Measurements from ENCODE around the gene SPATA31C1.
"Not testable (repeated sequence)": the region's sequence is repeated elsewhere in the genome, so short reads cannot be mapped to it uniquely, and the experiment has no call there.

SPATA31C1 gene

DNA sequence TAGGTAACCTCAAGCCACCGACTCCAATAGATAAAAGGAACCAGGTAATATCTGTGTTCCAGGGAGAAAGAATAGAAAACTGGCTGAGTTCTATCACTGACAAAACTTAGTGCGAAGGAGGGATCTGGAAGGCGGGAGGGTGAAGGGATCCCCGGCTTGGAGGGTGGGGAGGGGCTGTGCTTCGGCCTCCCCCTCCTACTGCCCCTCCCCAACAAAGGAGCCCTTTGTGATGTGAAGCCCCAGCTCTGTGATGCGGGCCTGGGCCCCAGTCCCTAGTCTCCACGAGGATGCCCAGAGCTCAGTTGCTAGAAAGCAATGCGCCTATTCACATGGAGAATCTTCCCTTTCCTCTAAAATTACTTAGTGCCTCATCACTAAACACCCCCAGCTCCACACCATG is at the start of gene SPATA31C1:
TSS of gene SPATA31C1 (plus strand) at position 301 of the 400 bp plus-strand sequence.
- DNase-seq (ENCODE audit: low read depth, low spot score), result not testable (repeated sequence)

DNA sequence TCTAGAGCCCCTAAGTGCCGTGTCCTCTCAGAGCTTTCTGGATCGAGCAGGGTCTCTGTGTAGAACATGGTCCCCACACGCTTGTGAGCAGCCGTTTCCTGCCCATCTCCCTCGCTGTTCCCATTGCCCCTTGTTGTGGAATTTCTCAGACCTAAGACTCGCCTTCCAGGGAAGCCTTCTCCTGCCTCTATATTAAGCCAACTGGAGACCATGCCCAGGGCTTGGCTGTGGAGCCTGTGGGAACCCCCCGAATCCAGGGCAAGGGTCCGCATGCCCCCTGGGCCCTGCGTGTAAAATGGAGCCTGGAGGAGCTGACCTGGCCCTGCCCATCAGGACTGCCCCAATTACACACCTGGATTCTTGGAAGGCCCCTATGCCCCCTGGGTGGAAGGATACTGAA is 49.6 kb upstream of the SPATA31C1 start:
- DNase-seq (ENCODE audit: low read depth, low spot score), result no peak

DNA sequence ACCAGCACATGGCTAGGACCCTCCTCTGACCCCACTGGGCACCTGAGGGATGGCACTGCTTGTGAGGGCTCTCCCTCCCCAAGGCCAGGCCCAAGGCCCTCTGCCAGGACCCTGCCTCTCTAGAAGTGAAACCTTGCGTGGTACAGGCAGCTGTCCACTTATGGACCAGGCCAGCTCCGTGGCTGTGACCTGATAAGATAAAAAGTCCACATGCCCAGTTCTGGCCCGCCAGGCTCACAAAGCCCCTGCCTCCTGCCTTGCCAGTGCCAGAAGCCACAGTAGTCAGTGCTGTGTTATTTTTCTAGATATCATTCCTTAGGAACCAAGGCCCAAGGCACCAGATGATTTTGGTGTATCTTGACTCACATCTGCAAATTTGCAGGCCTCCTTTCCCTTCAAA is 49.1 kb upstream of the SPATA31C1 start:
- DNase-seq (ENCODE audit: low read depth, low spot score), result no peak

DNA sequence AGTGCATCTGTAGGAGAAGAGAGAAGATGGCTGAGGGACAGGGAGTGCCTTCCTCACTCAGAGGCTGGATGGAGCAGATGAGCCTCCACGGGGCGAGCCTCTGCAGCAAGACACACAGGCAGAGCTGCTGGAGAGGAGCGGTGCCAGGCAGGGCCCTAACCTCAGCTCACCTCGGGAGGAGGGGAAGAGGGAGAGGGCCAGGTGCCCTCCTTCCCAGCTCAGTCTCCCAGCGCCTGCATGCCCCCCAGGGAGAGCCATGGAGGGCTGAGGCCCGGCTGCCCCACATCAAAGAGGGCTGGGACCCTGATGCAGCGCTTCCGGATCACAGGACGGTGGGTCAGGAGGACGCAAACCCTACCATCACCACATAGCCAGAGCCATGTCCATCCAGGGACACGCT is 48.7 kb upstream of the SPATA31C1 start:
- no peak for DNase-seq (ENCODE audit: low read depth, low spot score)

DNA sequence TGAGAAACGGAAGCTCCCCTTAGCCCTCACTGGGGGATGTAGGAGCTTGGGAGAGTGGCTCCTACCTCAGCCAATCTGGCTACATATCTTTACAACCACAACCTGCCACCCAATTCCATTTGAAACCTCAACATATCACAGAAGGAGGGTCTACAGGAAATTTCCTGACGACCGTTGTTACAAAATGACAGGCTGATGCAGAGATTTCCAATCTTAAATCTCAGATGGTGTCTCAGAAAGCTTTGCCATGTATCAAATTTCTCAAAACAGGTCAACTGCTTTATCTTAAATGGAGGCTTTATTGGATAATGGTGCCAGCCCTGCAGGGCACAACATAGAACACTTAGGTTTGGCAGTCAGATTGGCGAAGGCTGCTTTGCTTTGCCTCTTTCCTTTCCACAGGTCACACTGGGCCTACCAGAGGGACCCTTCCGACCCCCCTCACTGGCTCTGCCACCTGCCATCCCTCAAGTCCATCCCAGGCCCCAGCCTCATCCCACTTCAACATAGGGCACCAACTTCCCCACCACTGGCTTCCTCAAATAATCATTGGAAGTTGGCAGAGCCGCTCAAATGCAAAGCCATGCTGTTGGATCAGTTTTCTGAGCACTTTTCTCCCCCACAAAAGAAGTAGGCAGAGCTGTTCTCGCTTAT is 46.2 kb upstream of the SPATA31C1 start:
- DNase-seq (ENCODE audit: low read depth, low spot score), result no peak

DNA sequence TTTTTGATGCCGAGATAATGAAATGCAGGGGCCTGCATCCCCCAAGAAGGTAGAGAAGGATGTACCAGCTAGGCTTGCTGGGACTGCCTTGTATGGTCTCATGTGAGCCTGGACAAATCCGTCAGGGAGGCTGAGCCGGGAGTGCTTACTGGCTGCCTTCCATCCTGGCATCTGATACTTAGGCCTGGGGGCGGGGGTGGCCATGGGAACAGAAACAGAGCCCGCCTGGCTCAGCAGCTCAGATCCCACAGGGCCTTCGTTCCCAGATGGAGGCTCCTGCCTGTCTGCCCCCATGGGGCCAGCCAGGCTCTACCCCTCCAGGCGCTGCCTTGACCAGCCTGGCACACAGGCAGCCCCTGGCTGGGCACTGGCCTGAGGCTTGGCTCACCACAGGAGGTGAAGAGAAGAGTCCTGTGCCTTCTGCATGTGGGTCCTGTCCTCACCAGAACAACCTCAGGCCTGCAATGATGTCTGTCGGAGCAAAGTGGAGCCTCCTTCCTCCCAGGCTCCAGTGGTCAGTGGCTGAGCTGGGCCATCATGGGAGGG is 45.6 kb upstream of the SPATA31C1 start:
- DNase-seq (ENCODE audit: low read depth, low spot score), result no peak

DNA sequence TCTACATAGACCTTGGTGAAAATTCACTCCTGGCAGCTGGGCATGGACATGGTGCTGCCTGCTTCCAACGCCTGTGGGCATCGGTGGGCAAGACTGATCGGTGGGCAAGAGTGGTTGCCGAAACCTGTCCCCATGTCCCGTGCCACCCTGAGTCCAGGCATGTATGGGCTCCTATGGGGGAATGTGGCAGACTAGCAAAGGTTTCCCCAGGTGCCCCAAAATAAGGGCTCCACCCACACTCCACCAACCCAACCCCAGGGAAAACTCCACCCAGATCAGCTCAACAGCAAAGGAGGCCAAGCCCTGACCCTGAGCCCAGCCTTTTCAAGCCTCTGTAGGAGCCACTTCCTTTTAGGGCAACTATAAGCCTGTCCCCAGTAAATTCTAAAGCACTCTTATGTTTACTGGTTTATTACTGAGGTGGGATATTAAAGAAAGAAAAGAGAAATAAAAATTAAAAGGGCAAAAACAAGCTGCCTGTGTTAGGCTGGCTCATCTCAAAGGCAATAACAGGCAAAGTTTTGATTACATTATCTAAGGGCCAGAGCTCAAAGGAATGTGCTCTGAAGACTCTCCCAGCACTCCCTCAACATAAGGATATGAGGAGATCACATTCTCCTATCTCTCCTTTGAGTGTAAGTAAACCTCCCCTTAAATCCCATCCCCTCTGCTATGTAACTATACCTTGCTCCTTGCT is 44.0 kb upstream of the SPATA31C1 start:
- DNase-seq (ENCODE audit: low read depth, low spot score), result no peak

DNA sequence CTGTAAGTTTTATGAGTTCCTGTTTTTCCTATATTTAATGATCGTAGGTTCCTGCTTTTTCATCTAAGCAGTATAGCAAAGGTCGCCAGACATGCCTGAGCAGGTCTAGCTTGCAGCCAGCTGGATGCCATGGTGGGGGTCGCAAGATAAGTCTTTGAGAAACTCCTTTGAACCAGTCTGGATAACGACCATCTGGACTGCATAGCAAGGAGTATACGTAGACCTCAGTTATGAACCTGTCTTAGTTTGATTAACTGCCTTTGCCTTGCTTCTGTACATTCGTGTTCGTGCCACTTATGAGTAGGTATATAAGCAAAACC is 43.5 kb upstream of the SPATA31C1 start:
- no peak for DNase-seq (ENCODE audit: low read depth, low spot score)

DNA sequence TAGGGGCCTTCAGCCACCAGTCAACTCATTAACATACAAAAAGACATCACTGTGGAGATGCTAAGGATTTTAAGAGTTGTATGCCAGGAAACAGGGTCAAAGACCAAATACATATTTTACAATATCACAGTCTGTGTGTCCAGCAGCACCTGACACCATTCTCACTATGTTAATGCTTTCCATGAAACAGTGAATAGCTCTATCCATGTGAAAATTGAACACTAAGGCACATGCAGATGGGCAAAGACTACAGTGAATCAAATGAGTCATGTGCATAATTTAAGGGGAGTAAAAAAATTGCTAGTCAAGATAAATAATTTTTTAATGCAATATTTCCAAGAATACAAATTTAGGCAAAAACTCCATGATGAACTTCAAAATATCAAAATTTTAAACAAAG is 42.7 kb upstream of the SPATA31C1 start:
- DNase-seq (ENCODE audit: low read depth, low spot score), result no peak

DNA sequence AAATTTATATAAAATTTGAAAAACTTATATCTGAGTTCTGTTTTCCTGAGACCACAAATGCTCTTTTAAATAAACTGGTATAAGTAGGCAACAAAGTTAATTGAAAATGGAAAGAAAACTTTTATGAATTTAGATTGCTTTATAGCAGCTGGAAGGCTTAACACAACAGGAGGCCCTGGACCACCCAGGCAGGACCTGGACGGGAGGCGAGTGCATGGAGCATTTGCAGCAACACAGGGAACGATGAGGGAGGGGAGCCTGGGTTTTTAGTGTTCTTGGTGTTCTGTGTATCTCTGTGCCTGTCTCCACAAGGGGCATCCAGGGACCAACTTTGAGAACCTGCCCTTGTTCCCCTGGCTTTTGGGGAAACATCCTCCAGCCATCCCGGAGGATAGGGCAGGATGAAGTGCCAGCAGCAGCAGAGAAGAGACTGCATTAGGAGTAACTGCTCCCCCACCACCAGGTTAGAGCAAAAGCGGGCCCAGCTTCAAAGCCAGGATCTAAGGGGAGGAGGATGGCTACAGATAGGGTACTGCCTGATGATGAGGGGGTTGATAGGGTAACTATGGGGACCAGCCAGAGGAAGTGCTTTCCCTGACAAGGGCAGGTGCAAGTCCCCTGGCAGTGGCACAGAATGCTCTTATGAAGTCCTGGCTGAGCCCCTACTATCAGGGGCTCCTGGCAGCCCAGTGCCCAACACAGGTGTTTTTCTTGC is 41.8 kb upstream of the SPATA31C1 start:
- DNase-seq (ENCODE audit: low read depth, low spot score), result no peak

DNA sequence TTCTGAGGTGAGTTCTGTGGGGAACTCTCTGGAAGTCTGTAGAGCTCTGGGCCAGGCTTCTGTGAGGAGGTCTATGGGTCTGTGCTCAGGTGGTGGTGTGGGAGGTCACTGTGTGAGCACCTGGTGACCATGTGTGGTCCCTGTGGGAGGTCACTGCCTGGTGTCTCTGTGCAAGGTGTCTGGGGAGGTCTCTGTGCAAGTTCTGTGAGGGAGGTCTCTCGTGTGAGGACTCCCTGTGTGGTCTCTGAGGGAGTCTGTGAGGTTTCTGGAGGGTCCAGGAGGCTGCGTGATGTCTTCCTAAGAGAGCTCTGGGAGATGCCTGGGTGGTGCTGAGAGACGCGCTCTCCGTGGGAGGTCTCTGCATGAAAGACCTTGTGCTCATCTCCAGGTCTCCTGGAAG is 41.1 kb upstream of the SPATA31C1 start:
- no peak for DNase-seq (ENCODE audit: low read depth, low spot score)

DNA sequence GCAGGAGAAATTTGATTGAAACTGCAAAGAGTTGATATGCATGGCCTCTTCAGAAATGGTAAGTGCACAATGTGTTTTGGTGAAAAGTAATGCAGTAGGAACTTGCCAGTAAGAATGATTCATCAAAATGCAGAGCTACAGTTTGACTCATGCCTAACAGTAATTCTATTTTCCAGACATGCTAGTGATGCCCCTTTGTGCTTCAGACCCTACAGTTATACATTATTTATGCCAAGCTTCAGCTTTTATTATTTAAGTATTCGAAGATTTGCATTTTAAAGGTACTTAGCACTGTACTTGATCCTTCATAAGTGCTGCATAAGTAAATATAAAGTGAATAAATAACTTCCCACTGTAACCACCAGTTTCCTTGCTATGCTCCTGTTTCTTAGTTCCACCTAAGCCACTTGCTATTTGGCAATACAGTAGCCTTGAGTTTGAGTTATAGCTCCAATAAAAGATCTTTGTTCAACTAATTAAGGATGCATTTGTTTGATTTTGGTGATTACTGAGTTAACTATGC is 38.7 kb upstream of the SPATA31C1 start:
- no peak for DNase-seq (ENCODE audit: low read depth, low spot score)

DNA sequence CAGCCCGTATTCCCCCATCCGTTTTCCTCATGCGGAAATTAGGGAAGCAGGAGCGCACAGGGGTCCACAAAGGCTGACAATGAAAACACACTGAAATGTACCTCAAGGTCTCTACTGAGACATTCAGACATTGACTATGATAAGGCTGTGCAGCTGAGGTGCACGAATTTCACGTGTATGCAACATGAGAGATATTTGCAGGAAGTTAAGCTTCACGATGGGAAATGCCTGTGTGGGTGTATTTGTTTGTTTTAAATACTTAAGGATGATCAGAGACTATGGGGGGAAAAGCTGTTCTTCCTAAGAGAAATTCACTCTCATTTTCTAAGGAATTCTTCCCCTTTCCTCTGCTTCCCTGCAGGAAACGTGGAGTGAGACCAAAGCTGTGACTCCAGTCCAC is 37.6 kb upstream of the SPATA31C1 start:
- no peak for DNase-seq (ENCODE audit: low read depth, low spot score)

DNA sequence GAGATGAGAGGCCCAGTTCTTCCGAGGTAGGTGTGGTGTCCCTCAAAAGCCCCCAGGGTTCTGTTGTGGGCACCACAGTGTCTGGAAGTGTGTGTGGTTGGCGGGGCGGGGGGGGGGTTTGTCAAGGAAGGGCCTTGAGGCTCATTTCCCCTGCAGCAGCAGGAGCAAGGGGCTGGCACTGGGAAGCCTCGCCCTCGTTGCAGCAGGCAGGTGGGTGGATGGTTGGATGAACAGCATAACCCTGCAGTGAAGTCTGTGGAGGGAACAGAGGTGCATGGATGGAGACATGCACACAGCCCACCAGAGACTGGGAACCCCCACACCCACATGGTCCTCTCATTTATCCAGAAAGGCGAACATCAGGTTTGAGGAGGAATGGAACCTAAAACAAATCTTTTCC is 37.1 kb upstream of the SPATA31C1 start:
- DNase-seq (ENCODE audit: low read depth, low spot score), result no peak

DNA sequence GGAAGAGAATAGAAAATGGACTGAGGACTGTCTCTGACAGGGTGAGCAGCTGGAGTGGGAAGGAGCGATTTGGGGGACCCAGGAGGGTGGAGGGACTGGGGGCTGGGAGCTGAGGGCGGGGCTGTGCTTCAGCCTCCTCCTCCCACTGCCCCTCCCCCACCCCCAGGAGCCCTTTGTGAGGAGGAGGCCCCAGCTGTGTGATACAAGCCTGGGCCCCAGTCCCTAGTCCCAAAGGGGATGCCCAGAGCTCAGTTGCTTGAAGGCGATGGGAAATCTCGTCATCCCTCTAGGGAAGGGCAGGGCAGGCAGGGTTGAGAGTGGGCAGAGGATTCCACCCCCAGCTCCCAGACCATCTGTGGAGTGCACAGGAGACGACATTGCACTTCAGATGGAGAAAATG is 35.1 kb upstream of the SPATA31C1 start, which contains the start of gene SPATA31E1:
TSS of gene SPATA31E1 (plus strand) at position 251 of the 400 bp plus-strand sequence. CDS start at position 266, 15 bp downstream.
- no peak for DNase-seq (ENCODE audit: low read depth, low spot score)

DNA sequence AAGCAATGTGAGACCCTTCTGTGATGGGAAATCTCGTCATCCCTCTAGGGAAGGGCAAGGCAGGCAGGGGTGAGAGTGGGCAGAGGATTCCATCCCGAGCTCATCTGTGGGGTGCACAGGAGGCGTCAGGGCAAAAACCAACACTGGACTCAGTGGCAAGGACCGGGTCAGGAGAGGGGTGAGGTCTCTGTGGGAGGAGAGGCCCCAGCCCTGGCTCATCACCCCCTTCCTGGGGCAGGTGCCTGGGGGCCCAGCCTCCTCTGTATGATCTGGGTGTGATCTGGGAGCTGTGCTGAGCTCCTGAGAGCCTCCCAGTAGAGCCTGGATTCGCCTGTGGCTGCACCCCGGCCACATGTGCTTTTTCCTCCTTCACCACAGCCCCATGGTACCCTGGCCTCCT is 34.5 kb upstream of the SPATA31C1 start:
- no peak for DNase-seq (ENCODE audit: low read depth, low spot score)

DNA sequence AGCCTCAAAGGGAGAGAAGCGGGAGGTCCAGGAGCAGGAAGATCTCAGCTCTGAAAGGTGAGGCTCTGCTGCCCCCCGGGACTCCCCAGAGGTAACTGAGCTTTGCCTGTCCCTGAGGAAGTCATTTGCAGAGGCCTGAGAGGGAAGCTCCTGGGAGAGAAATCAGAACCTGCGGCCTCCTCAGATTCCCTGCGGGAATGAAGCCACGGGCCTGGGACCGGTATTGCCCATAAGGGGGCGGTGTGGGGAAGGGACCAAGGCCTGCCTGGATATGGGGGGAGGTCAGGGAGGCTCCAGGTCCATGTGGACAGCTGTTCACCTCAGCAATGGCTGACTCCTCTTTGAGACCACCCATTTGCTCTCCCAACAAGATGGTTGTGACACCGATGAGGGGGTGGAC is 33.8 kb upstream of the SPATA31C1 start:
- no peak for DNase-seq (ENCODE audit: low read depth, low spot score)

DNA sequence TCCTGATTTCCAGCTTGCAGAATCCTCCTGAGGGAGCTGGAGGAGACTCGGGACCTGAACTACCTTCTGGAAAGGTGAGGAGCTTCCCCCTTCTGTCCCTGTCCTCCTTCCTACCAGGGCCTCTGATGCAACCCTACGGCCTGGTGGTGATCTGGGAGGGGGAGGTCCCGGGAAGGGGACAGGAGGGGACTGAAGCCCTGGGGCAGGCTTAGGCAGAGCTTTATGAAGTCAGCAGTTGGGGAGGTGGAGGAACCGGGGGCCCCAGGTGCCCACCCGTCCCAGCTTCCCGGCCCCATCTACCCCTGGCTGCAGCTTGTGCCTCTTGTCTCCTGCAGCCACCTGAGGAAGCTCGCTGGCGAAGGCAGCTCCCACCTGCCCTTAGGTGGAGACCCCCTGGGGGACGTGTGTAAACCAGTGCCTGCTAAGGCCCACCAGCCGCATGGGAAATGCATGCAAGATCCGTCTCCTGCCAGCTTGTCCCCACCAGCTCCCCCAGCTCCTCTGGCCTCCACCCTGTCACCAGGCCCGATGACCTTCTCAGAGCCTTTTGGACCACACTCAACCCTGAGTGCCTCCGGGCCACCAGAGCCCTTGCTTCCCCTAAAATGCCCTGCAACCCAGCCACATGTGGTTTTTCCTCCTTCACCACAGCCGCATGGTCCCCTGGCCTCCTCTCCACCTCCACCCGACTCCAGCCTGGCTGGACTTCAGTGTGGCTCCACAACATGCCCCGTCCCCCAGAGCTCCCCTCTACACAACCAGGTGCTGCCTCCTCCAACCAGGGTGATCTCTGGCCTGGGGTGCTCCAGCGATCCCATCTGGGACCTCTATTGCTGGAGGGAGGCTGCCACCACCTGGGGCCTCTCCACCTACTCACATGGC is 32.9 kb upstream of the SPATA31C1 start:
- DNase-seq (ENCODE audit: low read depth, low spot score), result no peak

DNA sequence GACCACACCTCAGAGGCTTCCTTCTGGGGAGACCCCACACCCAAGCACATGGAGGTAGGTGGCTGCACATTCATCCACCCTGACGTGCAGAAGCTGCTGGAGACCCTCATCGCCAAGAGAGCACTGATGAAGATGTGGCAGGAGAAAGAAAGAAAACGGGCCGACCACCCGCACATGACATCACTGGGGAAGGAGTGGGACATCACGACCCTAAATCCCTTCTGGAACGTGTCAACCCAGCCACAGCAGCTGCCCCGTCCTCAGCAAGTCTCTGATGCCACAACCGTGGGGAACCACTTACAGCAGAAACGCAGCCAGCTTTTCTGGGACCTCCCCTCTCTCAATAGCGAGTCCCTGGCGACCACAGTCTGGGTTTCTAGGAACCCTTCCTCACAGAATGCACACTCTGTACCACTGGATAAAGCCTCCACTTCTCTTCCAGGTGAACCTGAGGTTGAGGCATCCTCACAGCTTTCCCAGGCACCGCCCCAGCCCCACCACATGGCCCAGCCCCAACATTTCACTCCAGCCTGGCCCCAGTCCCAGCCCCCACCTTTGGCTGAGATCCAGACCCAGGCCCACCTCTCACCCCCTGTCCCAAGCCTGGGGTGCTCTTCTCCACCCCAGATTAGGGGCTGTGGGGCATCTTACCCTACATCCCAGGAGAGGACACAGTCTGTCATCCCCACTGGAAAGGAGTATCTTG is 32.1 kb upstream of the SPATA31C1 start:
- no peak for DNase-seq (ENCODE audit: low read depth, low spot score)

DNA sequence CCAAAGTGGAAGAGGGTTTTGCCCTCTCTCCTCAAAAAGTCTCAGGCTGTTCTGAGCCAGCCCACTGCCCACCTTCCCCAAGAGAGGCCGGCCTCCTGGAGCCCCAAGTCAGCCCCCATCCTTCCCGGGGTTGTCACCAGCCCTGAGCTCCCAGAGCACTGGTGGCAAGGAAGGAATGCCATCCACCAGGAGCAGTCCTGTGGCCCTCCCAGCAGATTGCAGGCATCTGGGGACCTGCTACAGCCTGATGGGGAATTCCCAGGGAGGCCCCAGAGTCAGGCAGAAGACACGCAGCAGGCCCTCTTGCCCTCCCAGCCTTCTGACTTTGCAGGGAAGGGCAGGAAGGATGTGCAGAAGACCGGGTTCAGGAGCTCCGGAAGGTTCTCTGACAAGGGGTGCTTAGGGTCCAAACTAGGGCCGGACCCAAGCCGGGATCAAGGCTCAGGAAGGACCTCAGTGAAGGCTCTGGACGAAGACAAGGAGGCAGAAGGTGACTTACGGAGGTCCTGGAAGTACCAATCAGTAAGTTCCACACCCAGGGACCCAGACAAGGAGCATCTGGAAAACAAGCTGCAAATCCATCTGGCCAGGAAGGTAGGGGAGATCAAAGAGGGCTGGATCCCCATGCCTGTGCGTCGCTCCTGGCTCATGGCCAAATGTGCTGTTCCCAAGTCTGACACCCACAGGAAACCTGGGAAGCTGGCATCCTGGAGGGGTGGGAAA is 31.4 kb upstream of the SPATA31C1 start:
- no peak for DNase-seq (ENCODE audit: low read depth, low spot score)

Measured in activated naive CD8-positive, alpha-beta T cell treated with anti-CD3 and anti-CD28 coated beads, Interleukin-2, amount 50 U/mL, for 16 hours (primary cell).